ENCODE measurements around the gene LSM2.
A peak's percentile ranks its signal among the peaks of the same experiment; 100 is the strongest.
"Not testable (repeated sequence)": the region's sequence is repeated elsewhere in the genome, so short reads cannot be mapped to it uniquely, and the experiment has no call there.

LSM2 gene

DNA sequence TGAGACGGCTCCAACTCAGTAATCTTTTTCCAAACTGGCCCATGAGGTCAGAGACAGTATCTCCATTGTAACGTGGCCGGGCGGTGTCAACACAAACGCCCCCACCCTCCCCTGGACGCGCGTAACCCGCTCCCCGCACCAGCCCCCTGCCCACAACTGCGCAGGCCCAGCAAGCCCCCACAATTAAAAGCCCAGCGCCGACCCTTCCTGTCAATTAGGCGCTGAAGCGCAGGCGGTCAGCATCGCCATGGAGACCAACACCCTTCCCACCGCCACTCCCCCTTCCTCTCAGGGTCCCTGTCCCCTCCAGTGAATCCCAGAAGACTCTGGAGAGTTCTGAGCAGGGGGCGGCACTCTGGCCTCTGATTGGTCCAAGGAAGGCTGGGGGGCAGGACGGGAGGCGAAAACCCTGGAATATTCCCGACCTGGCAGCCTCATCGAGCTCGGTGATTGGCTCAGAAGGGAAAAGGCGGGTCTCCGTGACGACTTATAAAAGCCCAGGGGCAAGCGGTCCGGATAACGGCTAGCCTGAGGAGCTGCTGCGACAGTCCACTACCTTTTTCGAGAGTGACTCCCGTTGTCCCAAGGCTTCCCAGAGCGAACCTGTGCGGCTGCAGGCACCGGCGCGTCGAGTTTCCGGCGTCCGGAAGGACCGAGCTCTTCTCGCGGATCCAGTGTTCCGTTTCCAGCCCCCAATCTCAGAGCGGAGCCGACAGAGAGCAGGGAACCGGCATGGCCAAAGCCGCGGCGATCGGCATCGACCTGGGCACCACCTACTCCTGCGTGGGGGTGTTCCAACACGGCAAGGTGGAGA lies 8.5 kb upstream of the LSM2 start, which contains the start of the genes HSPA1A and HSPA1L:
TSS of gene HSPA1A (plus strand) at position 519 of the 814 bp plus-strand sequence. CDS start at position 733, 214 bp downstream.
TSS of gene HSPA1L (minus strand) at position 259 of the 814 bp plus-strand sequence. CDS start 3,311 bp downstream, outside the sequence.
- Histone ChIP-seq H3K27me3 (no peaks in the 10 kb centered on the region), H3K27ac (peak within 1 kb of the TSS; percentile 90), H3K9me3 (no peaks in the 10 kb centered on the region), H3K4me3 (ENCODE audit: low read depth in 1 of 2, low read length in 1 of 2) (peak within 1 kb of the TSS; percentile 84 to 94), H3K4me1 (ENCODE audit: control insufficient read depth in 1 of 2, insufficient read depth in 1 of 2, low read depth in 1 of 2, low read length in 1 of 2) (peaks cover 52 to 55% of the 10 kb centered on the region in 2 experiments), H3K36me3 (peaks cover 16% of the 10 kb centered on the region)
- TF ChIP-seq, protein P1, sequence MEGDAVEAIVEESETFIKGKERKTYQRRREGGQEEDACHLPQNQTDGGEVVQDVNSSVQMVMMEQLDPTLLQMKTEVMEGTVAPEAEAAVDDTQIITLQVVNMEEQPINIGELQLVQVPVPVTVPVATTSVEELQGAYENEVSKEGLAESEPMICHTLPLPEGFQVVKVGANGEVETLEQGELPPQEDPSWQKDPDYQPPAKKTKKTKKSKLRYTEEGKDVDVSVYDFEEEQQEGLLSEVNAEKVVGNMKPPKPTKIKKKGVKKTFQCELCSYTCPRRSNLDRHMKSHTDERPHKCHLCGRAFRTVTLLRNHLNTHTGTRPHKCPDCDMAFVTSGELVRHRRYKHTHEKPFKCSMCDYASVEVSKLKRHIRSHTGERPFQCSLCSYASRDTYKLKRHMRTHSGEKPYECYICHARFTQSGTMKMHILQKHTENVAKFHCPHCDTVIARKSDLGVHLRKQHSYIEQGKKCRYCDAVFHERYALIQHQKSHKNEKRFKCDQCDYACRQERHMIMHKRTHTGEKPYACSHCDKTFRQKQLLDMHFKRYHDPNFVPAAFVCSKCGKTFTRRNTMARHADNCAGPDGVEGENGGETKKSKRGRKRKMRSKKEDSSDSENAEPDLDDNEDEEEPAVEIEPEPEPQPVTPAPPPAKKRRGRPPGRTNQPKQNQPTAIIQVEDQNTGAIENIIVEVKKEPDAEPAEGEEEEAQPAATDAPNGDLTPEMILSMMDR (IDR thresholded peaks at IDR 0.05) = peak; percentile 9

DNA sequence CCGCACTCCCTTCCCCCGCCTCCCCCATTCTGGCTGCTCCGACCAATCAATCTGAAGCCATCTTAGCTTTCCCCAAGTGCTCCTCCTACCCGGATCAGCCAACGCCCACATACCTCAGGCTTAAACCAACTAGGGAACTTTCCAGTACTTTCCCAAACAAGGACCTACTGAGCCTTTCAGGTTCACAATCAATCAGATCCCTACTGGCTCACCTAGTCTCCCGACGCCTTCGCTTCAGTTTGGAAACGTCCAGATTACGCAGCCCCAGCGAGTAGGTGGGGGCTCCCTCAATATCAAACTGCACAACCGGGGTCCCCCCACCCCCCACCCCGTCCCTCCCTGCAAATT lies 7.9 kb upstream of the LSM2 start:
- Histone ChIP-seq H3K27ac (peak overlapping the region; percentile 90), H3K36me3 (peaks cover 22% of the 10 kb centered on the region), H3K9me3 (no peaks in the 10 kb centered on the region), H3K4me3 (ENCODE audit: low read depth in 1 of 2, low read length in 1 of 2) (peak overlapping the region; percentile 84 to 94), H3K4me1 (ENCODE audit: control insufficient read depth in 1 of 2, insufficient read depth in 1 of 2, low read depth in 1 of 2, low read length in 1 of 2) (peaks cover 46 to 50% of the 10 kb centered on the region in 2 experiments), H3K27me3 (no peaks in the 10 kb centered on the region)
- TF ChIP-seq, protein P1 (IDR thresholded peaks at IDR 0.05) = no peak

DNA sequence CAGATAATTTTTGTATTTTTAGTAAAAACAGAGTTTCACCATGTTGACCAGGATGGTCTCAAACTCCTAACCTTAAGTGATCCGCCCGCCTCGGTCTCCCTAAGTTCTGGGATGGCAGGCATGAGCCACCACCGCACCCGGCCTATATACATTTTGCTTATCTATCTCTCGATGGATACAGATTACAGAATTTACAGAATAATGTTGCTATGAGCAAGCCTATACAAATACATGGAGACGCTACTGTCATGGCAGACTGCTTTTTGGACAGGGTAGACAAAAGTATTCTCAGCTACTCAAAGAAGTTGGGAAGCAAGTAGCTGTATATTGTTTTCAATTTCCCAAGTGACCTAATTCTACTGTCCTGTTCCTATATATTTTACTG lies 6.7 kb upstream of the LSM2 start:
- Histone ChIP-seq H3K4me1 (ENCODE audit: control insufficient read depth in 1 of 2, insufficient read depth in 1 of 2, low read depth in 1 of 2, low read length in 1 of 2) (peaks cover 34 to 38% of the 10 kb centered on the region in 2 experiments), H3K4me3 (ENCODE audit: low read depth in 1 of 2, low read length in 1 of 2) (peak overlapping the region; percentile 84 to 94), H3K27ac (peak overlapping the region; percentile 90), H3K9me3 (no peaks in the 10 kb centered on the region), H3K36me3 (peaks cover 28% of the 10 kb centered on the region), H3K27me3 (no peaks in the 10 kb centered on the region)
- TF ChIP-seq, protein P1 (IDR thresholded peaks at IDR 0.05) = no peak

DNA sequence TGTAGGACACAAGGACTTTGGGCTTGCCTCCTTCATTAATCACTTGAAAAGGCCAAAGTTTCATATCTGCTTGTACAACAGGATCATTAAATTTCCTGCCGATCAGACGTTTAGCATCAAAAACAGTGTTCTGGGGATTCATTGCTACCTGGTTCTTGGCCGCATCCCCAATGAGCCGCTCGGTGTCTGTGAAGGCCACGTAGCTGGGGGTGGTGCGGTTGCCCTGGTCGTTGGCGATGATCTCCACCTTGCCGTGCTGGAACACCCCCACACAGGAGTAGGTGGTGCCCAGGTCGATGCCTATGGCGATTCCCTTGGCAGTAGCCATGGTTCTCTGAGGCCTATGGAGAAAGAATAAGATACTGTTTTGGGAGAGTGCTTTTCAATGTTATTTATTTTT lies 4.9 kb upstream of the LSM2 start:
- Histone ChIP-seq H3K4me1 (ENCODE audit: control insufficient read depth in 1 of 2, insufficient read depth in 1 of 2, low read depth in 1 of 2, low read length in 1 of 2) (peaks cover 34 to 39% of the 10 kb centered on the region in 2 experiments), H3K36me3 (peaks cover 28% of the 10 kb centered on the region), H3K27me3 (no peaks in the 10 kb centered on the region), H3K4me3 (ENCODE audit: low read depth in 1 of 2, low read length in 1 of 2) (no peak overlapping the region), H3K9me3 (no peaks in the 10 kb centered on the region), H3K27ac (no peak overlapping the region)
- TF ChIP-seq, protein P1 (IDR thresholded peaks at IDR 0.05) = no peak

DNA sequence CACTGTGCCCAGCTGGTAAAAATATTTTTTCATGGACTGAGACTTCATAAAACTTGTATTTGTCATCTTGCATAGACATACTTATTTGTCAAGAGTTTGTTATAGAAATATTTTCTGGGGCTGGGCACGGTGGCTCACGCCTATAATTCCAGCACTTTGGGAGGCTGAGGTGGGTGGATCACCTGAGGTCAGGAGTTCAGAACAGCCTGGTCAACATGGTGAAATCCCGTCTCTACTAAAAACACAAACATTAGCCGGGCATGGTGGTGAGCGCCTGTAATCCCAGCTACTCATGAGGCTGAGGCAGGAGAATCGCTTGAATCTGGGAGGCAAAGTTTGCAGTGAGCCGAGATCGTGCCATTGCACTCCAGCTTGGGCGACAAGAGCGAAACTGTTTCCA lies 1.8 kb upstream of the LSM2 start:
- H3K9me3 ChIP-seq; H3K27me3 ChIP-seq; H3K27ac ChIP-seq; H3K4me3 ChIP-seq (ENCODE audit: low read depth in 1 of 2, low read length in 1 of 2): not testable (repeated sequence)
- Histone ChIP-seq H3K36me3 (peaks cover 28% of the 10 kb centered on the region), H3K4me1 (ENCODE audit: control insufficient read depth in 1 of 2, insufficient read depth in 1 of 2, low read depth in 1 of 2, low read length in 1 of 2) (peaks cover 36 to 38% of the 10 kb centered on the region in 2 experiments)

DNA sequence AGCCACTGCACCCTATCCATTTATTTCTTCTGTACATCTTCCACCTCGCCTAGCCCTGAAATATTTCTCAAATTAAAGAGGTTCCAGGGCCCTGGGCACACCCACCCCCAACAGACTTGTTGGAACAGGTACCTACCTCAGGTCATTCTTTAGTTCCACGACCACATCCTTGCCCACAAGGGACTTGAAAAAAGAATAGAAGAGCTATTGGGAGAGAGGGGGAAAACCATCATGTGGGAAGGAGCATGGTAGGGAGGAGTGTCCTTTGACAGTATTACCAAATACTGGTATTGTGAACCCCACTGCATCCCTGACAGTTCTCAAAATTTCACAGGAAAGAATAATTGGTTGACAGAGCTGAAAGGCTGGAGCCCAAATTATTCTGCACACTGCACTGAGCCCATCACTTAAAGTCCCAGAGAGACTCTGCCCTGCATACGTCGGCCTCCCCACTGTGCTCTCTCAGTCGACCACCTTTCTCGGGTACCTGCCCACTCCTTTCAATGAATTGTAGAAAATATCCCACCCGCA lies 762 bp downstream of the LSM2 start:
- no peaks in the 10 kb centered on the region for H3K27me3 ChIP-seq
- peaks cover 17 to 19% of the 10 kb centered on the region in 2 experiments for H3K4me1 ChIP-seq (ENCODE audit: control insufficient read depth in 1 of 2, insufficient read depth in 1 of 2, low read depth in 1 of 2, low read length in 1 of 2)
- H3K4me3 ChIP-seq (ENCODE audit: low read depth in 1 of 2, low read length in 1 of 2) = peak overlapping the region; percentile 70 to 75
- H3K27ac ChIP-seq = peak overlapping the region; percentile 87
- no peaks in the 10 kb centered on the region for H3K9me3 ChIP-seq
- TF ChIP-seq, protein P1 (IDR thresholded peaks at IDR 0.05) = no peak
- peaks cover 20% of the 10 kb centered on the region for H3K36me3 ChIP-seq

- H3K27ac ChIP-seq; H3K27me3 ChIP-seq; H3K4me3 ChIP-seq (ENCODE audit: low read depth in 1 of 2, low read length in 1 of 2); H3K36me3 ChIP-seq; H3K9me3 ChIP-seq: not testable (repeated sequence)
- H3K4me1 ChIP-seq (ENCODE audit: control insufficient read depth in 1 of 2, insufficient read depth in 1 of 2, low read depth in 1 of 2, low read length in 1 of 2) = peaks cover 22 to 26% of the 10 kb centered on the region in 2 experiments
Measured at GRCh38 chr6:31801031-31801927, 5.5 kb downstream of the LSM2 start.

All from neutrophil (primary cell).